ENCODE results near the gene C17orf50.

The C17orf50 gene

GRCh38 chr17:35791681-35792350 lies 31.1 kb downstream of the C17orf50 start:
- no peak for DNase-seq

GRCh38 chr17:35793257-35793656 lies 32.6 kb downstream of the C17orf50 start:
- no peak for DNase-seq

- DNase-seq: peak; percentile 34
These were observed 34.6 kb downstream of the C17orf50 start, which contains the start of gene MMP28 for GRCh38 chr17:35795007-35795870. Gene MMP28 (minus strand): TSS chr17:35795641. CDS start chr17:35795377, 264 bp downstream.

- no peak for DNase-seq
These were observed 35.2 kb downstream of the C17orf50 start for GRCh38 chr17:35795871-35796265.

GRCh38 chr17:35796942-35797341 lies 36.3 kb downstream of the C17orf50 start:
- DNase-seq: no peak

GRCh38 chr17:35797370-35797769 lies 36.7 kb downstream of the C17orf50 start:
- DNase-seq: no peak

- no peak for DNase-seq
These were observed 37.2 kb downstream of the C17orf50 start for GRCh38 chr17:35797918-35798317.

GRCh38 chr17:35799942-35800341 lies 39.3 kb downstream of the C17orf50 start:
- DNase-seq: no peak

- peak; percentile 98 for DNase-seq
These were observed 41.0 kb downstream of the C17orf50 start for GRCh38 chr17:35801583-35802224.

- DNase-seq: peak; percentile 85
These were observed 44.0 kb downstream of the C17orf50 start for GRCh38 chr17:35804658-35805192.

- DNase-seq: no peak
These were observed 46.9 kb downstream of the C17orf50 start for GRCh38 chr17:35807371-35808144.

GRCh38 chr17:35808240-35808961 lies 47.7 kb downstream of the C17orf50 start:
- DNase-seq: no peak

- DNase-seq: peak; percentile 97
These were observed 48.5 kb downstream of the C17orf50 start, which contains the start of gene TAF15 for GRCh38 chr17:35808962-35809854. Gene TAF15 (plus strand): TSS chr17:35809484. CDS start chr17:35809570, 86 bp downstream.

GRCh38 chr17:35809855-35810461 lies 49.3 kb downstream of the C17orf50 start:
- DNase-seq: no peak

GRCh38 chr17:35811759-35812158 lies 51.1 kb downstream of the C17orf50 start:
- DNase-seq: no peak

GRCh38 chr17:35812456-35812855 lies 51.8 kb downstream of the C17orf50 start:
- no peak for DNase-seq

All from GDM1 (cell line).